H1 (cell line): Measurements from ENCODE around the gene PPA1. TPM values are rescaled to one million over a fixed set of nuclear protein-coding genes. Genes with fewer than 3 reads are reported as not detected.

ENCODE experiments used
- BACH1 ChIP-seq: IDR thresholded peaks from 2 replicates; pipeline ENCODE4 v1.6.1; 2012; ENCODE audit warnings: low read length, improper control_type of control experiment
- POLR2A ChIP-seq, 2 experiments: IDR thresholded peaks; 1 replicate in 1 of 2; 2 replicates in 1 of 2; pipeline ENCODE4 v1.6.1; 2011; ENCODE audit warnings: low read depth in 2 of 2, low read length in 2 of 2, mild to moderate bottlenecking in 2 of 2; ENCODE audit errors: control extremely low read depth in 1 of 2
- POU5F1 ChIP-seq: IDR thresholded peaks from 2 replicates; pipeline ENCODE4 v1.6.1; 2011; ENCODE audit warnings: low read depth, mild to moderate bottlenecking, low read length, moderate library complexity
- SP2 ChIP-seq: IDR thresholded peaks from 2 replicates; pipeline ENCODE4 v1.6.1; 2012; ENCODE audit warnings: mild to moderate bottlenecking, low read length, inconsistent platforms
- TBP ChIP-seq: IDR thresholded peaks from 2 replicates; pipeline ENCODE4 v1.6.1; 2011; ENCODE audit warnings: low read depth, low read length, improper control_type of control experiment
- polyA plus RNA-seq, 7 experiments: library from polyadenylated mRNA; depleted of rRNA in 3 of 7; stranded (reverse) in 5 of 7; unstranded in 2 of 7; fragments of >200 nt in 5 of 7; fragments of 200-250 nt in 2 of 7; gene quantifications; 1 replicate in 5 of 7; 2 replicates in 1 of 7; 4 replicates in 1 of 7; pipeline versions ENCODE4 v1.2.1 to v1.2.3, GENCODE V29; 2011 to 2013; ENCODE audit warnings: missing spikeins in 2 of 7, mixed read lengths in 2 of 7
- total RNA-seq: library from RNA; stranded (reverse); fragmentation: NEBNext Ultra II Directional; extraction: Animal tissue kit (Norgen Biotek cat#: 25700); gene quantifications from 2 replicates; pipeline ENCODE4 v1.2.1, GENCODE V29; 2021

PPA1 gene
- total and polyA plus RNA-seq, 2 of the 8 experiments (the other 6 are each of a cell fraction or from before 2014, with no cell fraction given) = 77.0 to 191 TPM

DNA sequence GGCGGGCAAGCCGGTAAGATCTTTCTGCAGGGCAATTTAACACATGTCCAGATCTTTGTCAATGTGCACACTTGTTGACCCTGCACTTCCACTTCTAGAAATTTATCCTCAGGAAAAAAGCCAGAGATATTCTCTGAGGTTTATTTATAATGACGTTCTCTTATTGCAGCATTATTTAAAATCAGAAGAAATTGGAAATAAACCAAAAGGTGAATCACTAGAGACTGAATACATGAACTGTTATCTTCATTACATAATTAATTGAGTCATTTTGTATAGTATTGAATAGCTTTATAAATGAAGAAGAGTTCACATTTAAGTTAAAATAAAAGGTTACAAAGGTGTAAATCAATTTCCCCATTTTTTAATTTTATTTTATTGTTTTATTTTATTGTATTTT lies 46.7 kb downstream of the PPA1 start (continued):
- TF ChIP-seq POLR2A (IDR thresholded peaks at IDR 0.05; ENCODE audit: control extremely low read depth in 1 of 2, low read depth in 2 of 2, low read length in 2 of 2) (no peak), TBP (no peak), SP2 (no peak), BACH1 (no peak), POU5F1 (no peak)
